Hepatocyte (in vitro differentiated cells): ENCODE results near the gene ALG11. TPM values are rescaled to one million over a fixed set of nuclear protein-coding genes. Genes with fewer than 3 reads are reported as not detected.
"Not testable (repeated sequence)": the region's sequence is repeated elsewhere in the genome, so short reads cannot be mapped to it uniquely, and the experiment has no call there.

ENCODE experiments used
- DNase-seq: peaks from one replicate; pipeline ENCODE4 v3.0.0-alpha.2; 2016; ENCODE audit warnings: low spot score
- H2AFZ ChIP-seq: fragments of 200-600 bp; sonication (generic); 2 replicates; pipeline ENCODE4 v1.6.0; 2016; ENCODE audit warnings: antibody characterized with exemption, mild to moderate bottlenecking
- H3K27ac ChIP-seq: fragments of 200-600 bp; sonication (generic); 2 replicates; pipeline ENCODE4 v1.5.1; 2016; ENCODE audit warnings: mild to moderate bottlenecking
- H3K27me3 ChIP-seq: fragments of 200-600 bp; sonication (generic); 2 replicates; pipeline ENCODE4 v1.6.1; 2016
- H3K36me3 ChIP-seq: fragments of 200-600 bp; sonication (generic); replicated peaks from 2 replicates; pipeline ENCODE4 v1.5.1; 2016; ENCODE audit warnings: low read depth; ENCODE audit not compliant: insufficient read depth
- H3K4me1 ChIP-seq: fragments of 200-600 bp; sonication (generic); 2 replicates; pipeline ENCODE4 v1.5.1; 2016; ENCODE audit warnings: mild to moderate bottlenecking, moderate library complexity; ENCODE audit not compliant: insufficient read depth
- H3K4me2 ChIP-seq: fragments of 200-600 bp; sonication (generic); 2 replicates; pipeline ENCODE4 v1.6.0; 2016
- H3K4me3 ChIP-seq: fragments of 200-600 bp; sonication (generic); 2 replicates; pipeline ENCODE4 v1.5.1; 2016; ENCODE audit warnings: mild to moderate bottlenecking
- H3K79me2 ChIP-seq: fragments of 200-600 bp; sonication (generic); 2 replicates; pipeline ENCODE4 v1.6.0; 2017; ENCODE audit warnings: mild to moderate bottlenecking
- H3K9me2 ChIP-seq: fragments of 200-600 bp; sonication (generic); replicated peaks from 2 replicates; pipeline ENCODE4 v1.6.0; 2017; ENCODE audit warnings: mild to moderate bottlenecking; ENCODE audit not compliant: insufficient read depth
- H3K9me3 ChIP-seq: fragments of 200-600 bp; sonication (generic); 2 replicates; pipeline ENCODE4 v1.5.1; 2016; ENCODE audit warnings: low read depth, mild to moderate bottlenecking
- H4K20me1 ChIP-seq: fragments of 200-600 bp; sonication (generic); 2 replicates; pipeline ENCODE4 v1.6.0; 2016; ENCODE audit warnings: mild to moderate bottlenecking; ENCODE audit not compliant: insufficient read depth, poor library complexity, severe bottlenecking
- CTCF ChIP-seq: fragments of 200-600 bp; sonication (generic); IDR thresholded peaks from 2 replicates; pipeline ENCODE4 v1.5.1; 2016; ENCODE audit warnings: antibody characterized with exemption, mild to moderate bottlenecking; ENCODE audit not compliant: poor library complexity
- EZH2 ChIP-seq: fragments of 200-600 bp; sonication (generic); IDR thresholded peaks from 2 replicates; pipeline ENCODE4 v1.6.1; 2016; ENCODE audit warnings: antibody characterized with exemption, mild to moderate bottlenecking, borderline replicate concordance
- EZH2phosphoT487 ChIP-seq: fragments of 200-600 bp; sonication (generic); IDR thresholded peaks from one replicate; pipeline ENCODE4 v1.6.1; 2018; ENCODE audit warnings: antibody characterized with exemption, mild to moderate bottlenecking, low read depth, moderate library complexity; ENCODE audit not compliant: unreplicated experiment, severe bottlenecking
- WGBS: methylation state at CpG from one replicate; pipeline ENCODE4 v1.1.6; 2016; ENCODE audit warnings: low lambda C conversion rate; ENCODE audit errors: missing lambda C conversion rate; 5-methylcytosine and 5-hydroxymethylcytosine counted together
- polyA plus RNA-seq: library from polyadenylated mRNA; unstranded; fragments of >200 nt; fragmentation: Nextera tagmentation; extraction: Ambion mirVana; gene quantifications from 2 replicates; pipeline ENCODE4 v1.2.1, GENCODE V29; 2016
- total RNA-seq: library from RNA; depleted of rRNA; stranded (reverse); fragments of >200 nt; gene quantifications from 2 replicates; pipeline ENCODE4 v1.2.3, GENCODE V29; 2014

ALG11 gene
- total and polyA plus RNA-seq, 2 experiments from 2014 or later: 26.0 to 50.0 TPM

GRCh38 chr13:51978796-51979556 lies 33.2 kb upstream of the ALG11 start:
- Histone ChIP-seq H3K27ac (peak overlapping the region; percentile 68), H3K79me2 (peaks cover 81% of the 10 kb centered on the region), H4K20me1 (no peaks in the 10 kb centered on the region), H3K4me3 (no peak overlapping the region), H3K9me3 (no peaks in the 10 kb centered on the region), H3K36me3 (no peaks in the 10 kb centered on the region), H3K4me1 (peaks cover 25% of the 10 kb centered on the region), H2AFZ (no peak overlapping the region), H3K27me3 (no peaks in the 10 kb centered on the region), H3K9me2 (no peaks in the 10 kb centered on the region), H3K4me2 (peak overlapping the region; percentile 47)
- DNase-seq: peak; percentile 72
- TF ChIP-seq EZH2 (no peak), EZH2phosphoT487 (no peak), CTCF (no peak)
- 75% methylated on average over 5 of the region's 5 CpGs for WGBS

GRCh38 chr13:51980908-51981307 lies 31.3 kb upstream of the ALG11 start:
- no peak overlapping the region for H2AFZ ChIP-seq
- peak overlapping the region; percentile 60 for H3K4me2 ChIP-seq
- H3K4me1 ChIP-seq: peaks cover 25% of the 10 kb centered on the region
- no peak overlapping the region for H3K4me3 ChIP-seq
- no peaks in the 10 kb centered on the region for H4K20me1 ChIP-seq
- no peaks in the 10 kb centered on the region for H3K9me3 ChIP-seq
- H3K27me3 ChIP-seq: no peaks in the 10 kb centered on the region
- peaks cover 91% of the 10 kb centered on the region for H3K79me2 ChIP-seq
- H3K27ac ChIP-seq: peak overlapping the region; percentile 67
- WGBS: 45% methylated on average over 4 of the region's 4 CpGs
- TF ChIP-seq EZH2phosphoT487: no peak
- no peak for DNase-seq
- H3K9me2 ChIP-seq: no peaks in the 10 kb centered on the region
- no peaks in the 10 kb centered on the region for H3K36me3 ChIP-seq

DNA sequence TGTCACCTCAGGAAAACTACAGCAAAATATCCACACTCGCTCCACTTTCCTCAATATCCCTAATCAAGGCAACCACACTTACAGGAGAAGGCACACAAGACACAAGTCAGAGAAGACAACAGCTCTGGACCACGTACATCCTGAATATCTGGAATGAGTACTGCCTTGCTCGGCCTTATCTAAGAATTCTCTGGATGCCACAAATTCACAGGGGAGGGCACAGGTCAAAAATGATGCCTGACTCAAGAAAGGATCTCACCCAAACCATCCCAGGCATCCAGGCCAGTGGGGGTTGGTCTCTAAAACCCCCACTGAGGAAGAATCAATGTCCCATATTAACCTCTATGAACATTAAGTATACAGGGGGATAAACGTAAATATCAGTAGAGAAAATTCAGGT lies 30.8 kb upstream of the ALG11 start:
- 58% methylated on average over 4 of the region's 4 CpGs for WGBS
- no peaks in the 10 kb centered on the region for H3K9me3 ChIP-seq
- no peak overlapping the region for H2AFZ ChIP-seq
- peaks cover 25% of the 10 kb centered on the region for H3K4me1 ChIP-seq
- H3K79me2 ChIP-seq: peaks cover 91% of the 10 kb centered on the region
- H3K4me2 ChIP-seq: peak overlapping the region; percentile 60
- H3K9me2 ChIP-seq: no peaks in the 10 kb centered on the region
- DNase-seq: no peak
- no peaks in the 10 kb centered on the region for H4K20me1 ChIP-seq
- H3K27ac ChIP-seq: peak overlapping the region; percentile 67
- H3K27me3 ChIP-seq: no peaks in the 10 kb centered on the region
- no peak overlapping the region for H3K4me3 ChIP-seq
- no peak for TF ChIP-seq EZH2
- TF ChIP-seq EZH2phosphoT487: no peak
- no peak for TF ChIP-seq CTCF
- H3K36me3 ChIP-seq: no peaks in the 10 kb centered on the region

DNA sequence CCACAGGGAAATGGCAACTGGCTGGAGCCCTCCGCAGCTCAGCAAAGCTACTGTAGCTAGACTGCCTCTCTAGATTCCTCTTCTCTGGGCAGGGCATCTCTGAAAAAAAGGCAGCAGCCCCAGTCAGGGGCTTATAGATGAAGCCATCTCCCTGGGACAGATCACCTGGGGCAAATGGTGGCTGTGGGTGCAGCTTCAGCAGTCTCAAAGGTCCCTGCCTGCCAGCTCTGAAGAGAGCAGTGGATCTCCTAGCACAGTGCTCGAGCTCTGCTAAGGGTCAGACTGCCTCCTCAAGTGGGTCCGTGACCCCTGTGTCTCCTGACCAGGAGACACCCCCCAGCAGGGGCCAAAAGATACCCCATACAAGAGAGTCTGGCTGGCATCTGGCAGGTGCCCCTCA lies 28.9 kb upstream of the ALG11 start:
- H3K4me3 ChIP-seq, H3K36me3 ChIP-seq, H2AFZ ChIP-seq, H4K20me1 ChIP-seq, H3K27ac ChIP-seq, H3K27me3 ChIP-seq, DNase-seq, H3K9me3 ChIP-seq, H3K9me2 ChIP-seq, H3K4me2 ChIP-seq: not testable (repeated sequence)
- H3K4me1 ChIP-seq: peaks cover 25% of the 10 kb centered on the region
- H3K79me2 ChIP-seq: peaks cover 88% of the 10 kb centered on the region
- 93% methylated on average over 3 of the region's 3 CpGs for WGBS

DNA sequence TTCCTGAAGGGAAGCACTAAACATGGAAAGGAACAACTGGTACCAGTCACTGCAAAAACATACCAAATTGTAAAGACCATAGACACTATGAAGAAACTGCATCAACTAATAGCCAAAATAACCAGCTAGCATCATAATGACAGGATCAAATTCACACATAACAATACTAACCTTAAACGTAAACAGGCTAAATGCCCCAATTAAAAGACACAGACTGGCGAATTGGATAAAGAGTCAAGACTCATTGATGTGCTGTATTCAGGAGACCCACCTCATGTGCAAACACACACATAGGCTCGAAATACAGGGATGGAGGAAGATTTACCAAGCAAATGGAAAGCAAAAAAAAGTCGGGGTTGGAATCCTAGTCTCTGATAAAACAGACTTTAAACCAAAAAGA lies 27.3 kb upstream of the ALG11 start:
- not testable (repeated sequence) for H4K20me1 ChIP-seq, H3K27me3 ChIP-seq, H2AFZ ChIP-seq, H3K4me2 ChIP-seq, H3K9me2 ChIP-seq, H3K27ac ChIP-seq, H3K4me3 ChIP-seq, H3K9me3 ChIP-seq, H3K36me3 ChIP-seq, DNase-seq
- Histone ChIP-seq H3K79me2 (peaks cover 92% of the 10 kb centered on the region), H3K4me1 (peaks cover 16% of the 10 kb centered on the region)
- 92% methylated on average over 4 of the region's 4 CpGs for WGBS
